HG02678 (cell line): ENCODE measurements around the gene PRUNE2.

Experiments used
- ATAC-seq: cut with Tn5 transposase; IDR thresholded peaks from one replicate; pipeline ENCODE4 v1.9.1; 2021; ENCODE audit warnings: mild to moderate bottlenecking, moderate library complexity; ENCODE audit not compliant: unreplicated experiment

The PRUNE2 gene

DNA sequence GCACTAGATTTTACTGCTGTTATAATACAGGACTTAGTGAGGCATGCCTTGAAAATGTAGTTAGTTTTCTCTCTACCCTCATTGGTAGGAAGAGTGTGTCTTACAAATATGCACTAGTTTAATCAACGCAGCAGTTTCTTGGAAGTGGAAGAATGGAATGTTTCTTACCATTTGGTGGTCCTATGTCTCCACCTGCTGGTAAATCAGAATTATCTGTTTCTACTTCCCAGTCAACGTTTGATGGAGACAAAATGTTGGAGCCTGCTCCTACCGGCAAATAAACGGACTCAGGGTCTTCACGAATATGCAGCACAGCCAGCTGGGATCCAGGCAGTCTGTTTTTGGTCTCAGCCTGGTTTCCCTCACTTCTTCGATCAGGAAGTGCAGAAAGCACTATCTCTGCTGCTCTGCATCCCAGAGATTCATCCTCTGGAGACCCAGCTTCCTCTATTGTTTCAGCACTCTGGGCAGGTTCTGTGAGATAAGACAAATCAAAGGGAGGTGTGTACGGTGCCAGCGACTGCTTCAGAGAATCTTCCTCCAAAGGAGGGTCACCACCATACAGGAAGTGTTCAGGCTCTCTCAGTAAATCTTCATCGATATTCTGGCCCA is 201.2 kb downstream of the PRUNE2 start:
- ATAC-seq: no peak

DNA sequence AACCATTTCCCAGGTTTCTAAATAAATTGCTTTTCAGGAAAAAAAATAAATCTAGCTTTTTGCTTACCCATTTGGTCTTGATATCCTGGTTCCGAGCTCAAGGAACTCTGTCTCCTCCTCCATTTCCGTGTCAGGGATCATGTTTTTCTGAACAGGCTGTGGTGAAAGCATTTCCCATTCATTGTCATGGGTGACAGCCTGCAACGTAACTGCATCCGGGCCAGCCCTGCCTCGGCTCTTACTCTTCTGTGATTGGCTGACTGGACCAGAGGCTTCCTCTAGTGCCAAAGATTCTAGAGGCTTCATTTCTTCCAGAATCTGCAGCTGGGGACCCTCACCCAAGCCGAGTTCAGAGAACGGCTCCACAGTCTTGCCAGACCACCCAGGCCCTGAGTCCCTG is 202.6 kb downstream of the PRUNE2 start:
- no peak for ATAC-seq

DNA sequence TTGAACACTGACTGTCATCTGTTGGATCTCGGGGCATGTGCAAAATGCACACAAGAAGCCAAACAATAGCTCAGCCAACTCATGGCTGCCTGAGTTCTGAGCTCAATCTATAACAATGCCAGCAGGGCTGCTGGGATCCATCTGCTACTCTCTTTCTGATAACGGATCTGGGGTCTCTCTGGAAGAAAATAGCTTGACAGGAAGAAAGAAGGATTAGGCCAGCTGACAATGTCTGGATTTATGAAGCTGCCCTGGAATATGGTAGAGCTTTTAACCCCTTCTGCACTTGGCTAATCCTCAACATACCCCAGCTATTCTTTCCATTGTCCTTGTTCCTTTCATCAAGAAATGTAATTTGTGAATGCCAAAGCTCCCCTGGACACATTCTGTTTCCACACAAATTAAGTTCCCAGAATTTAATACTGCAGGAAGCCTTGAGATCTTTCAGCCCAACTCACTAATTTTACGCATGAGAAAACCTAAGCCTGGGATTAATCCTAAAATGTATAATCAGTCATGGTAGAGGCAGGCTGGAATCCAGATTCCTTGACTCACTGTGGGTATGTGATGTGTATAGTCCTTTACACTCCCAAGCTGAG is 204.4 kb downstream of the PRUNE2 start:
- no peak for ATAC-seq

DNA sequence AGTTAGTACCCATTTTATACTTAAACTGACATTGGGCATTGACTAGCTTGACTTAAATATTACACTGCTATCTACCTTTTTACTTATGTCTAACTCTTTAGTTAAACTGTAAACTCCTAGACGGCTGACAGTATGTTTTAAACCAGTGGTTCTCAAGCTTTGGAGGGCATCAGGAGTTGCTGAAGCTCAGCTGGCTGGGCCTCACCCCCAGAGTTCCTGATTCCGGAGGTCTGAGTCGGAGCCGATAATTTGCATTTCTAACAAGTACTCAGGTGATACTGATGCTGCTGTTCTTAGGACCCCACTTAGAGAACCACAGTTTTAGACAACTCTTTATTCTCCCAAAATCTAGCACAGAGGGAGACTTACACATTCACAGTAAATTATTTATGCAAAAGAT is 205.0 kb downstream of the PRUNE2 start:
- no peak for ATAC-seq

DNA sequence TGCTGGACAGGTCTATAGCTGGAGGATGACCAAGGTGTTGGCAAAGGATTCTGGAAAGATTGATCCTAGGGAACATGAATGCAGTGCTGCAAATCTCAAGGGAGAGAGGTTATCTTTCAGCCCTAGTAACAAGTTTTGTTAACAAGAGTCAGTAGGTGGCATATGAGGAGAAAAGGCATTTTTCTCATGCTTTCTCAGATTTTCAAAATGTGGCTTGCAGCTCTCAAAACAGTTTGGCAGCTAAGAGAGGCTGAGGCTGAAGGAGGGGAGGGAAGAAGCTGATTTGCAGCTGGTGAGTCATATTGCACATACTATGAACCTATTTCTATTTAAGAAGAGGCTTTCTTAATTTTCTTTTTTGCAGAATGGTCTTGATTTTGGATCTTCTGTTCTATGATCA is 205.9 kb downstream of the PRUNE2 start:
- ATAC-seq: no peak

DNA sequence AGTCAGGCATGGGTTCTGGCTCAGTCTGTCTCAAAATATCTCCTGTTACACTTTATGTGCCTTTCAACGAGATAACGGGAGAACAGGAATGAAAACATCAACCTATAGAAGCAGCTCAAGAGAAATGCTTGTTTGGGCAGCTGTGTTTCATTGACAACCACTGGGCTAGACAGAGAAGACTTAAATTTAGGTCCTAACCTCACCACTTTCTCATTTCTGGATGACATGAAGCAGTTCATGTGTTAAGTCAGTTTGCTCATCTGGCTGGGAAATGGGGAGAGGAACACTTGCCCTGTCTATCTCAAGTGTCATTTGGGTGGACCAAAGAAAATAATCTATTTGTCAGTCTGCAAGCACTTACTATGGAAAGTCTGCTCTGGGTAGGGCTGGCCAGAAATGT is 208.4 kb downstream of the PRUNE2 start:
- ATAC-seq: no peak

DNA sequence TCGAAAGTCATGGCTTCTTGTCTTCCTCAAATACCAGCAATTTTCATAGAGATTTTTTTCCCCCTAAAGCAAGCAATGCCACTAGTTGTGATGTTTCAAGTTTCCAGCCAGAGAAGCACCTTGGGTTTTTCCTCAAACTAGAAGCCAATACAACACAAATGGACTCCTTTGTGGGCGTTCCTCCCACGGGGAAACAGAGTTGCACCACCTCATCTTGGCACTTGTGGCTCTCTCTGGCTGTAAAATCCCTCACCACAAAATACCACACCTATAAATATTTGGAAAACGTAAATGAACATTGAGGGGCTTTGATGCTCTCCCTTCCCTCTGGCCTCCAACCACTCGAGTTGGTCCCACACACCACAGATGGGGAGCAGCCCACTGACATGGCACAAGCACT is 208.8 kb downstream of the PRUNE2 start:
- no peak for ATAC-seq

DNA sequence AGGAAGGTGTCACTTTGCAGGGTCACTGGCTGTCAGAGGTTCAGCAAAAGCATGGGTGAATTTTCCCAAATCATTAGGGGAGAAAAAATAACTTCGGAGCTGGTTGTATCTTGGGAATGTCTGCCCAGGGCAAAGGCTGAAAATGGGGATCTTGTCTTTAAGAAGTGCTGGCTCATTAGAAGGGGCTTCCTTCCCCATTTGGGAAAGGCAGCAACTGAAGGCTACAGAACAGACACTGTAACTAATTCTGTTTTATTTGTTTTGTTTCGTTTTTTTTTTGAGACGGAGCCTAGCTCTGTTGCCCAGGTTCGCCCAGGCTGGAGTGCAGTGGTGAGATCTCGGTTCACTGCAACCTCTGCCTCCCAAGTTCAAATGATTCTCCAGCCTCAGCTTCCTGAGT is 212.0 kb downstream of the PRUNE2 start:
- no peak for ATAC-seq

DNA sequence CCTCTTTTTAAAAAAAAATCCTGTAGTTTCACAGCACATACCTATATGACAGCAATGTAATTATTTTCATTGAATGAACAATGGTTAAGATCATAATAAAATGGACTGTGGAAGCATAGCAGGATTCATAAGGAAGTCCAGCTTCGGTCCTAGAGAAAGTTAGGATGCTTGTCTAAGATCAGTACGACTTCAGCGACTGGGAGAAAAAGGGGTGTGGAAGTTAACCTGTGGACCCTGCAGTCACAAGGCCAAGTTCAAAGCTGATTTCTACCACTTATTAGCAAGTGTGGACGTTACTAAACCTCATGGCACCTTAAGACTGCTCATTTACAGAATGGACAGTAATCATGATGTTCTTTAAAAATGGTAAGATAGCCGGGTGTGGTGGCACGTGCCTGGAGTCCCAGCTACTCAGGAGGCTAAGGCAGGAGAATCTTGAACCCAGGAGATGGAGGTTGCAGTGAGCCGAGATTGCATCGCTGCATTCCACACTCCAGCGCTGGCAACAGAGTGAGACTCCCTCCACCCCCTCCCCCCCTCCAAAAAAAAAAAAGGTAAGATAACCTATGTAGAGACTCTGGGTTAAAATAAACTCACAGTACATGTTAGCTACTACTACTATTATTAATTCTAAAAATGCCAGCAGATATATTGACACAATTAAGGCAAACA is 213.3 kb downstream of the PRUNE2 start:
- no peak for ATAC-seq

DNA sequence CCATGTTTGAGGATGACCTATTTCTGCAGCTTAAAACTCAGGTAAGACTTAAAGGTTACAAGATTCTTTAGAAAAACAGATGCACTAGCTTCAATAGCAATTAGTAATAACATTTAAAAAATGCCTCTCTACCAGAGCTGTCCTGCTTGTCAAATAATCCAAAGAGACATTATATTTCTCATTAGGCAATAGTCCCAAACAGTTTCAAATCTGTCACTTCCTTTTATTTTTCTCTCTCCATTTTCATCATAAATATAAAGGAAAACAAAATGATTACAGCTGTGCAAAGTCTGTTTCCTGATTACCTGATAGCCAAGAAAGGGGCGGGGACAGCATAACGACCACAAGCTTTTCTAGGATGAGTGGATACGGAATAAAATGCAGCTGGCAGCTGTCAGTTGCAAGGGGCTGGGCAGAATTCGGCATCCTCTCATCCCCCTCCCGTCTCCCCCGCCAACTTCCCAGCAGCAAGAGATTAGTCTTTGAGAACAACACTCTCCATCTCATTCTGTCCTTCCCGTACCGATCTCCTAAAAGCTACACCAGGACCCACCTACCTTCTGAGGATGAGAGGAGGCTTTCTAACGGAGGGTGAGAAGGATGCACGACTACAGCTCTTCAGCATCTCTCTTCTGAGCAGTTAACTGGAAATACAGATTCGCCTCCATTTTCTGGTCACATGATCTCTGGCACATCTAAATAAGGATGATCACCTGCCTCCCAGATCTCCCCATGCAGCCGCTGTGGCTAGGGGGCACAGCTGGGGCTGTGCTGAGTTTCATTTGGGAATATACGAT is 214.2 kb downstream of the PRUNE2 start:
- no peak for ATAC-seq

DNA sequence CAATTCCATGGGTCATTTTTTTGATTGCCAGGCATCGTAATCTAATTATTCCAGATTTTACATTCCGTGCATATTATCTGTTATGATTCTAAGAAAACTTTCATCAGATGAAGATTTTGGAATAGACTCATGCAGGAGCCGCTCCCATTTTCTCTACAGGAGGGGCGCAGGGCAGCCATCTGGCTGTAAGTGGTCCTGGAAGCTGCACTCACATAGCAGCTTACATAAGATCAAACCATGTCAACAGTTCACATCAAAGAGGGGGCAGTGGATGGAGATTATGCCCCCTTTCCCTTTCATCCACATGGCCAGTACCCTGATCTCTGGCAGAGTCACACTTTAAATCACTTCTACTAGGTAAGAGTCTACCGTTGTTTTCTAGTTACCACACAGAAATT is 214.9 kb downstream of the PRUNE2 start:
- ATAC-seq: no peak

DNA sequence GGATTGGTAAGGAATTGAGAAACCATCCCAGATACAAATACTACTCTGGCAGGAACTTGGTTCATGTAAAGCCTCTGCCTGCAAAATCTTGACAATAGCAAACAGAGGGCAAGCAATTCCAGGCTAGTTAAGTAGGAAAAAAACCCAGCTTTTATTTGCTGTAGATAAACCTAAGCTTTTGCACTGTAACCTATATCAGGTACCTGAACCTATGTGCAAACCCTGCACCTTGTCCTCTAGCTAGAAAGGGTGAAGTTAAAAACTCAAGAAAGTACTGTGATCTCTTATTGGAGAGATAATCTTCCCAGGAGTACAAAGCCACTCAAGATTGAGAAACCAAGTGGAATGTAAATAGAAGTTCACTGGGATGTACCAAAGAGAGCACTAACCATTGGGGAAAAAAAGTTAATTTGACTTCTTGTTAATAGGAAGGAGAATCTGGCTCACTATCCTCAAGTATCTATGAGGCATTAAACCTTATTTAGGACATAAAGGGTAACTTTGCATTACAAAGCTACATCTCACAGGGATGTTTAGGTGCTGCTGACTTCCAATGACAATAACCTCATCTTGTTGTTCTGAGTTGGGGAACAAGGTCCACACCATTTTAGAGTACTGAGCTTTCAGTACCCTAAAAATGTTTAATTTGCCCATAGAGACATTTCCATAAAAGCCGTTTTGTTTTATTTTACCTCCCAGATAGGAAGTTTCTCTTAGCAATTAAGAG is 215.5 kb downstream of the PRUNE2 start:
- ATAC-seq: no peak

DNA sequence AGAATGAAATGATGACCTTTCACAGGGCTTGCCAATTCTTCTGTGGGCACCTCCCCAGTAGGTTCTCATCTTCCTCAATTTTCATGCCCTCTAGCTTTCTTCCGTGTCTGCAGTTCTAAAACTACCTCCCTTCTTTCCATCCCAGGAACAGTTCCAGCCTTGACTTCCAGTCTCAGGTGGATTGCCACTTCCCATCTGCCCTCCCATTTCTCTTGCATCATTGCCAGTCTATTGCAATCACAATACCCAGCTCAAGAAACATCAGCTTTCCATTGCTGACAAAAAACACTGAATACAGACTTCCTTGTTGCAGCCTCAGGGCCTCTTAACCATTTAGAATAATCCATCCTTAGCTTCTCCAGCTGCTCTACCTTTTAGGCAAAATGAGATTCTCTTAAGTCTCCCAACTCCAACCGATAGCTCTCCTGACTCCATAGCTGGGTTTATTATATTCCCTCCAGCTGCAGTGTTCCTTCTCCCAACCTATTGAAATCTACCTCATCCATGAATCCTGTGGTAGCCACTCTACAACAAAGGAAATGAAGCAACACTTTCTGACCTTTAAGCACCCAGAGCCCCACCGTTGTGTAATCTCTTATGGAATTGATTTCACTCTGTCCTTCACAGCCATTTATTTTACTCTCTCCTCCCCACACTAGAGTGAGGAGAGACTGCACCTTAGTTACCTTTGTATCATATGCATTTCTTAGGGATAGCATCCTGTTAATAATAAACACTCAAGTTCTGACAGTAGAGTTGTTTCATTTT is 217.3 kb downstream of the PRUNE2 start:
- ATAC-seq: no peak

DNA sequence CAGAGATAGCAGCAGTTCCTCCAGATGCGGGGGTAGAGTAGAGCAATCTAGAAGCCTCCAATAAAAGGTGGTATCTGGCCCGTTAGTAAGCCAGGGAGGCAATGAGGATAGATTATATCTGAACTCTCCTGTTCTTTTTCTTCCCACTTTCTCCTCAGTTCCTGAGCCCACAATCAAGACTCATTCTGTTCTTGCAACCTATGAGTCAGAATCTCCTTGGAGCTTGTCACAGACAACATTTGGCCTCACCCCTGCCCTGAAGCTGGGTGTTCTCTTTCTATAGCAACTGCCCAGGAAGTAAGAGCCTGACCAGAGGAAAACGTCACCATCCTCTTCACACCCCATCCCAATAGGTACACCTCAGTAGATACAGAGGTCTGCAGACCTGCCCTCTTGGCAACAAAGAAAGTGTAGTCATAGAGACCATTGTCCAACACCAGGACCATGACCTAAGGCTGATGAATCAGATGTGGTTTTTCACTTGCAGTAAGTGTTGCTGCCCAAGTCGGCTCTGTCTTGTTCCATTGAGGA is 218.0 kb downstream of the PRUNE2 start:
- no peak for ATAC-seq

DNA sequence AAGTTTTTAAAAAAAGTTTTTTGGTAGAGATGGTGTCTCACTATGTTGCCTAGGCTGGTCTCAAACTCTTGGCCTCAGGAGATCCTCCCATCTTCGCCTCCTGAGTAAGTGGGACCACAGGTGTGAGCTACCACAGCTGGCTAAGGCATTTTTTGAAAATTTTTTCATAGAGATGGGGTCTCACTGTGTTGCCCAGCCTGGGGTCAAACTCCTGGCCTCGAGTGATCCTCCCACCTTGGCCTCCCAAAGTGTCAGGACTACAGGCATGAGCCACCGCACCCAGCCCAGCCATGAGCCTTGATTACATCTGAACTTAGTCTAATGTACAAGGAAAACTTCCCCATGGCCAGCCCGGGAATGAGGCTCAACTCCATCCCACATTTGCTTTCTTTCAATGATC is 219.2 kb downstream of the PRUNE2 start:
- no peak for ATAC-seq

DNA sequence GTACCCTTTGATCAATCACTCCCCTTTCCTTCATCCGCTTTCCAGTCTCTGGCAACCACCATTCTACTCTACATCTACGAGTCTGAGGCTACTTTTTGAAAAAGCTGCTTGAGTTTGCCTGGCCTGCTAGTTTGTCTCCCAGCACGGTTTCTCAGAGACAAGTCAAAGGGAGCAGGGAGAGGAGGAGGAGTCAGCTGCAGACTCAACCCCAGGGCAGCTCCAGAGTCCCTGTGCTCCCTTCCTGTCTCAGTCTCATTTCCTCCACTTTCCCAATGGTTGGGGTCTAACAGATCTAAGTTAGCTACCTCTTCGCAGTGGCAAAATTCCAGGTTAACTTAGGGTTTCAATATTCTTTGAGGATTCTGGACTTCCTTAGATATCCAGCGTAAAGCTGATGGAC is 221.7 kb downstream of the PRUNE2 start:
- no peak for ATAC-seq

DNA sequence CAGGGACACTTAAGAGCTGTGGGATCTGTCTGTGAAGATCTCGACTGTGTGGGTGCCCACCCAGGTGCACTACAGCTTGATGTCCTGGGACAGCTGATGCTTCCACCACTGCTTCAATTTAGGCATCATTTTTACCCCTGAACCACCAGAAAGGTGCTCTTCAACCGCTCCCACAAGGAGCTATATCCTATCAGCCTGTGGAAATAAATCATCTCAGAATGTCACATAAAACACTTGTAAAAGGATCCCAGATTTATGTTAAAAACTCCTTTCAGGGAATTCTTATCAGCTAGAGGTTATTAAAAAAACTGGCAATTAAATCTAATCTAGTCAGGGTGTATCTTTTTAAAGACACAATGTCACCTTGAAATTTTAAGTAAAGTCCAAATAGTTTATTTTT is 224.4 kb downstream of the PRUNE2 start:
- ATAC-seq: no peak

DNA sequence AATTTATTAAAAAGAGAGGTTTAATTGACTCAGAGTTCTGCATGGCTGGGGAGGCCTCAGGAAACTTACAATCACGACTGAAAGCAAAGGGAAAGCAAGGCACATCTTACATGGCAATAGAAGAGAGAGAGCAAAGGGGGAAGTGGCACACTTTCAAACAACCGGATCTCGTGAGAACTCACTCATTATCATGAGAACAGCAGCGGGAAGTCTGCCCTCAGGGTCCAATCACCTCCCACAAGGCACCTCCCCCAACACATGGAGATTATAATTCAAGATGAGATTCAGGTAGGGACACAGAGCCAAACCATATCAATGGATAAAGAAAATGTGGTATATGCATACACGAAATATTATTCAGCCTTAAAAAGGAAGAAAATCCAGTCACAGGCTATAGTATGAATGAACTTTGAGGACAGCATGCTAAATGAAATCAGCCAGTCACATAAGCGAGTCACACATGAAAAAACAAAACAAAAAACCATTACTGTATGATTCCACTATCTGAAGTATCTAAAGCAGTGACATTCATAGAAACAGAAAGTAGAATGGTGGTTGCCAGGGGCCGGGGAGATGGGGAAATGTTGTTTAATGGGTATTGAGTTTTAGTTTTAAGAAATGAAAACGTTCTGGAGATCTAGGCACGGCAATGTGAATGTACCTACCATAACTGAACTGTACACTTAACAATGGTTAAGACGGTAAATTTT is 225.0 kb downstream of the PRUNE2 start:
- ATAC-seq: no peak

DNA sequence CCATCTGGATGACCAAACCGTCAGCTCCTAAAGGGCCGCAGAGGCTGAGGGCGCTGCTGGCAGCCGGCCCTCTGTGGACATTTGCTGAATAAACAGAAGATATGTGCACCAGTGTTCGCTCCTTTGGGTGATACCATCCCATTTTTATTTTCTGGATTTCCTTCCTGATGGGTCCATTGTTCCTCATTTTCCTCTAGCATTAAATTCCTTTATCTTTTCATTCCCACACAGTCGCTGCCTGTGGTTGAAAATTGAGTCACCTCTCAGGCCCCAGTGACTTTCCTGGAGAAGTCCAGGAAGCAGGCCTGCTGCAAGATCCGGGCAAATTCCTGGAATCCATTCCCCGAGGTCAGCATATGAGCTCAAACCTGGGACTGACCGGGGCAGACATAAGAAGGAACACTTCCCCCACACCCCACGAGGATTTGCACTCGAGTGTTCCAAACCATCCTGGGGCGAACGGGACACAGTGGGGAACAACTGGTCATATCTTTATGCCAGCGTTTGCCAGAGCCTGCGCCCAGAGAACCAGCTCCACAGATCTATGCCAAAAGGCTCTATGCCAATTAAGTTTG is 228.3 kb downstream of the PRUNE2 start:
- no peak for ATAC-seq
